ENCODE measurements around the gene DGKB. TPM values are rescaled to one million over a fixed set of nuclear protein-coding genes. Genes with fewer than 3 reads are reported as not detected.

Gene DGKB
- total and polyA plus RNA-seq, 2 of the 8 experiments (the other 6 are each of a cell fraction or from before 2014, with no cell fraction given) = 1.9 to 2.6 TPM

GRCh38 chr7:14341200-14341775 lies 561.3 kb downstream of the DGKB start:
- Histone ChIP-seq H3K79me2 (ENCODE audit: control insufficient read depth in 1 of 2, insufficient read depth in 2 of 2, low read length in 2 of 2) (no peaks in the 10 kb centered on the region), H3K79me1 (ENCODE audit: low read depth, low read length) (no peaks in the 10 kb centered on the region), H2BK120ac (replicated peaks; ENCODE audit: low read depth, low read length) (no peak overlapping the region), H2BK5ac (ENCODE audit: low read depth, low read length) (no peak overlapping the region), H3K9ac (replicated peaks in 1 of 4; ENCODE audit: extremely low read depth in 1 of 4, low read depth in 3 of 4, low read length in 3 of 4) (no peak overlapping the region), H4K91ac (replicated peaks; ENCODE audit: insufficient read length, low read length) (no peak overlapping the region), H2AFZ (ENCODE audit: low read length) (no peak overlapping the region), H3K18ac (ENCODE audit: extremely low read depth, low read length) (no peak overlapping the region), H3K27me3 (replicated peaks in 1 of 4; ENCODE audit: control insufficient read depth in 3 of 4, extremely low read depth in 1 of 4, insufficient read depth in 3 of 4, low read length in 3 of 4) (no peaks in the 10 kb centered on the region), H3K56ac (replicated peaks; ENCODE audit: insufficient read length, low read depth, low read length) (no peak overlapping the region), H4K20me1 (replicated peaks in 1 of 2; ENCODE audit: control insufficient read depth in 1 of 2, insufficient read depth in 2 of 2, low read length in 2 of 2) (no peaks in the 10 kb centered on the region), H3K14ac (ENCODE audit: insufficient read length) (no peak overlapping the region), H2BK15ac (ENCODE audit: low read length) (no peak overlapping the region), H3K36me3 (ENCODE audit: control insufficient read depth in 2 of 4, insufficient read depth in 4 of 4, low read length in 3 of 4) (no peaks in the 10 kb centered on the region), H3K23me2 (ENCODE audit: low read depth, low read length) (no peaks in the 10 kb centered on the region), H3K4me3 (ENCODE audit: extremely low read depth in 1 of 4, insufficient read depth in 2 of 4, low read depth in 3 of 4, low read length in 4 of 4) (peak overlapping the region in 1 of 4 experiments; percentile 2; a peak in 1 of 8 replicates), H4K8ac (ENCODE audit: extremely low read depth, insufficient read depth, low read length) (no peak overlapping the region), H4K5ac (ENCODE audit: insufficient read length, low read depth, low read length) (no peak overlapping the region), H3K4ac (replicated peaks; ENCODE audit: insufficient read length, low read depth, low read length) (no peak overlapping the region), H3K9me3 (ENCODE audit: insufficient read depth in 2 of 2, low read depth in 1 of 2, low read length in 1 of 2) (no peaks in the 10 kb centered on the region), H3K4me1 (replicated peaks in 1 of 4; ENCODE audit: control insufficient read depth in 3 of 4, insufficient read depth in 4 of 4, low read length in 3 of 4) (peaks cover 0 to 3% (median 1%) of the 10 kb centered on the region in 4 experiments; a peak in 1 of 7 replicates), H3K27ac (ENCODE audit: low read depth, low read length) (no peak overlapping the region), H3K4me2 (ENCODE audit: insufficient read depth in 1 of 2, low read depth in 2 of 2, low read length in 2 of 2) (no peak overlapping the region), H2AK5ac (ENCODE audit: low read depth, low read length) (no peak overlapping the region), H2BK12ac (ENCODE audit: low read depth, low read length) (no peak overlapping the region), H3K23ac (ENCODE audit: insufficient read length) (no peak overlapping the region), H2BK20ac (ENCODE audit: low read length) (no peak overlapping the region)
- 72% methylated on average over 4 of the region's 4 CpGs; no CpG with 5 or more reads in 1 of the 2 experiments for WGBS, 2 experiments (ENCODE audit: extremely low coverage in 1 of 2, insufficient coverage in 1 of 2, insufficient read length in 1 of 2, insufficient replicate concordance in 2 of 2, low coverage in 1 of 2, low lambda C conversion rate in 2 of 2, missing lambda C conversion rate in 1 of 2)
- no peak for FAIRE-seq
- CTCF ChIA-PET (ENCODE audit: partially characterized antibody) = interaction anchor here (1.3 kb wide), 1 partner anchor 9 kb away, joined by 3 read pairs; no protein-coding TSS in a partner anchor
- POLR2A ChIA-PET (ENCODE audit: partially characterized antibody) = interaction anchor here (0.9 kb wide), 1 partner anchor 27 kb away, joined by 4 read pairs; no protein-coding TSS in a partner anchor
- DNase-seq (ENCODE audit: low read depth in 1 of 2, low spot score in 2 of 2) = no peak
- TF ChIP-seq SIX5 (IDR thresholded peaks at IDR 0.05; ENCODE audit: low read depth, low read length) = no peak
- TF ChIP-seq TBP (IDR thresholded peaks at IDR 0.05; ENCODE audit: low read depth, low read length) = no peak
- no peak for TF ChIP-seq SAP30 (IDR thresholded peaks at IDR 0.05; ENCODE audit: insufficient read depth, insufficient replicate concordance, low read length)

Data from H1 (cell line).